NCI-H748 (cell line): ENCODE results near the gene SAMD4B.

Experiments used
- DNase-seq: peaks from one replicate; lab custom pipeline; 2025; ENCODE audit not compliant: unreplicated experiment; lab: John Stamatoyannopoulos, UW

Gene SAMD4B

GRCh38 chr19:39386557-39386956, 44.3 kb downstream of the SAMD4B start:
- no peak for DNase-seq

GRCh38 chr19:39388657-39389056, 46.4 kb downstream of the SAMD4B start:
- no peak for DNase-seq

- DNase-seq = no peak
Measured at GRCh38 chr19:39389631-39390414, 47.6 kb downstream of the SAMD4B start.

- DNase-seq = no peak
Measured at GRCh38 chr19:39390451-39390750, 48.2 kb downstream of the SAMD4B start.

- peak; percentile 100 for DNase-seq
Measured at GRCh38 chr19:39390751-39391437, 48.7 kb downstream of the SAMD4B start, which contains the start of the genes MED29 and PAF1. Gene MED29, plus strand, starts transcription at chr19:39391378. Its CDS starts 45 bp downstream, at chr19:39391423. Gene PAF1, minus strand, starts transcription at chr19:39391106. Its CDS starts 242 bp downstream, at chr19:39390864.

GRCh38 chr19:39397360-39398296, 55.4 kb downstream of the SAMD4B start:
- peak; percentile 78 for DNase-seq

GRCh38 chr19:39398297-39398864, 56.2 kb downstream of the SAMD4B start:
- no peak for DNase-seq

- no peak for DNase-seq
Measured at GRCh38 chr19:39399668-39400050, 57.4 kb downstream of the SAMD4B start.

GRCh38 chr19:39400061-39400460, 57.8 kb downstream of the SAMD4B start:
- no peak for DNase-seq

GRCh38 chr19:39401070-39401548, 58.9 kb downstream of the SAMD4B start:
- DNase-seq = no peak

- no peak for DNase-seq
Measured at GRCh38 chr19:39401549-39402345, 59.5 kb downstream of the SAMD4B start.

GRCh38 chr19:39402346-39403300, 60.4 kb downstream of the SAMD4B start:
- peak; percentile 87 for DNase-seq

- DNase-seq = peak; percentile 77
Measured at GRCh38 chr19:39403331-39404312, 61.4 kb downstream of the SAMD4B start.

- no peak for DNase-seq
Measured at GRCh38 chr19:39405261-39405957, 63.2 kb downstream of the SAMD4B start.

- peak; percentile 69 for DNase-seq
Measured at GRCh38 chr19:39405958-39406655, 63.9 kb downstream of the SAMD4B start.

GRCh38 chr19:39406656-39407409, 64.6 kb downstream of the SAMD4B start, which contains the start of gene ZFP36:
Gene ZFP36, plus strand, starts transcription at chr19:39406847. Its CDS starts 58 bp downstream, at chr19:39406905.
- peak; percentile 85 for DNase-seq
